Liver (tissue), 3 donors: ENCODE measurements around the gene OR10H3.

Source experiments
- EGR1 ChIP-seq, 2 donors: IDR thresholded peaks; 2 replicates each; pipeline ENCODE4 v1.6.1; 2016 to 2018; ENCODE audit warnings: antibody characterized with exemption in 2 of 2, low read depth in 2 of 2
- FOXA1 ChIP-seq: IDR thresholded peaks from 2 replicates; pipeline ENCODE4 v1.6.1; 2016; ENCODE audit warnings: antibody characterized with exemption
- GABPA ChIP-seq, 2 donors: IDR thresholded peaks in 1 of 2; conservative IDR thresholded peaks in 1 of 2; 2 replicates each; pipeline ENCODE4 v1.6.1; 2016; ENCODE audit warnings: antibody characterized with exemption in 2 of 2, mild to moderate bottlenecking in 1 of 2, moderate library complexity in 1 of 2
- MAX ChIP-seq: IDR thresholded peaks from 2 replicates; pipeline ENCODE4 v1.6.1; 2016; ENCODE audit warnings: antibody characterized with exemption
- NR2F2 ChIP-seq: IDR thresholded peaks from 2 replicates; pipeline ENCODE4 v1.6.1; 2016; ENCODE audit warnings: antibody characterized with exemption
- RAD21 ChIP-seq, 2 donors: IDR thresholded peaks; 2 replicates each; pipeline ENCODE4 v1.6.1; 2016; ENCODE audit warnings: antibody characterized with exemption in 2 of 2, mild to moderate bottlenecking in 2 of 2
- REST ChIP-seq: IDR thresholded peaks from 2 replicates; pipeline ENCODE4 v1.6.1; 2016; ENCODE audit warnings: antibody characterized with exemption, mild to moderate bottlenecking
- RXRA ChIP-seq, 2 donors: IDR thresholded peaks; 2 replicates each; pipeline ENCODE4 v1.6.1; 2017 to 2018; ENCODE audit warnings: antibody characterized with exemption in 2 of 2, mild to moderate bottlenecking in 1 of 2
- SP1 ChIP-seq: IDR thresholded peaks from 2 replicates; pipeline ENCODE4 v1.6.1; 2018; ENCODE audit warnings: antibody characterized with exemption, mild to moderate bottlenecking
- TAF1 ChIP-seq: conservative IDR thresholded peaks from 2 replicates; pipeline ENCODE4 v1.6.1; 2016; ENCODE audit warnings: antibody characterized with exemption, mild to moderate bottlenecking
- YY1 ChIP-seq: IDR thresholded peaks from 2 replicates; pipeline ENCODE4 v1.6.1; 2016; ENCODE audit warnings: antibody characterized with exemption, mild to moderate bottlenecking
- TF ChIP-seq, protein P1 (sequence below): fragments of 150-350 bp; IDR thresholded peaks from 2 replicates; pipeline ENCODE4 v1.5.1; 2017; ENCODE audit warnings: improper control_type of control experiment, low read depth, low read length; ENCODE audit not compliant: missing input control
- TF ChIP-seq, protein P2 (sequence below): IDR thresholded peaks from 2 replicates; pipeline ENCODE4 v1.6.1; 2016; ENCODE audit warnings: antibody characterized with exemption
- TF ChIP-seq, protein P3 (sequence below): IDR thresholded peaks from 2 replicates; pipeline ENCODE4 v1.6.1; 2016; ENCODE audit warnings: antibody characterized with exemption
- donor health status: healthy.
- donor health status: healthy.

- TF ChIP-seq, protein P1, sequence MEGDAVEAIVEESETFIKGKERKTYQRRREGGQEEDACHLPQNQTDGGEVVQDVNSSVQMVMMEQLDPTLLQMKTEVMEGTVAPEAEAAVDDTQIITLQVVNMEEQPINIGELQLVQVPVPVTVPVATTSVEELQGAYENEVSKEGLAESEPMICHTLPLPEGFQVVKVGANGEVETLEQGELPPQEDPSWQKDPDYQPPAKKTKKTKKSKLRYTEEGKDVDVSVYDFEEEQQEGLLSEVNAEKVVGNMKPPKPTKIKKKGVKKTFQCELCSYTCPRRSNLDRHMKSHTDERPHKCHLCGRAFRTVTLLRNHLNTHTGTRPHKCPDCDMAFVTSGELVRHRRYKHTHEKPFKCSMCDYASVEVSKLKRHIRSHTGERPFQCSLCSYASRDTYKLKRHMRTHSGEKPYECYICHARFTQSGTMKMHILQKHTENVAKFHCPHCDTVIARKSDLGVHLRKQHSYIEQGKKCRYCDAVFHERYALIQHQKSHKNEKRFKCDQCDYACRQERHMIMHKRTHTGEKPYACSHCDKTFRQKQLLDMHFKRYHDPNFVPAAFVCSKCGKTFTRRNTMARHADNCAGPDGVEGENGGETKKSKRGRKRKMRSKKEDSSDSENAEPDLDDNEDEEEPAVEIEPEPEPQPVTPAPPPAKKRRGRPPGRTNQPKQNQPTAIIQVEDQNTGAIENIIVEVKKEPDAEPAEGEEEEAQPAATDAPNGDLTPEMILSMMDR, result no peak
- TF ChIP-seq, protein P2, sequence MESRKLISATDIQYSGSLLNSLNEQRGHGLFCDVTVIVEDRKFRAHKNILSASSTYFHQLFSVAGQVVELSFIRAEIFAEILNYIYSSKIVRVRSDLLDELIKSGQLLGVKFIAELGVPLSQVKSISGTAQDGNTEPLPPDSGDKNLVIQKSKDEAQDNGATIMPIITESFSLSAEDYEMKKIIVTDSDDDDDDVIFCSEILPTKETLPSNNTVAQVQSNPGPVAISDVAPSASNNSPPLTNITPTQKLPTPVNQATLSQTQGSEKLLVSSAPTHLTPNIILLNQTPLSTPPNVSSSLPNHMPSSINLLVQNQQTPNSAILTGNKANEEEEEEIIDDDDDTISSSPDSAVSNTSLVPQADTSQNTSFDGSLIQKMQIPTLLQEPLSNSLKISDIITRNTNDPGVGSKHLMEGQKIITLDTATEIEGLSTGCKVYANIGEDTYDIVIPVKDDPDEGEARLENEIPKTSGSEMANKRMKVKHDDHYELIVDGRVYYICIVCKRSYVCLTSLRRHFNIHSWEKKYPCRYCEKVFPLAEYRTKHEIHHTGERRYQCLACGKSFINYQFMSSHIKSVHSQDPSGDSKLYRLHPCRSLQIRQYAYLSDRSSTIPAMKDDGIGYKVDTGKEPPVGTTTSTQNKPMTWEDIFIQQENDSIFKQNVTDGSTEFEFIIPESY, result no peak
- TF ChIP-seq TAF1 (no peak), REST (no peak), FOXA1 (no peak), YY1 (no peak), NR2F2 (no peak), MAX (no peak), EGR1 (IDR thresholded peaks at IDR 0.05; ENCODE audit: low read depth in 2 of 2) (no peak), GABPA (IDR thresholded peaks at IDR 0.05 in 1 of 2, conservative IDR thresholded peaks at IDR 0.05 in 1 of 2) (no peak), SP1 (no peak), RAD21 (IDR thresholded peaks at IDR 0.05) (no peak), RXRA (IDR thresholded peaks at IDR 0.05) (no peak)
- TF ChIP-seq, protein P3, sequence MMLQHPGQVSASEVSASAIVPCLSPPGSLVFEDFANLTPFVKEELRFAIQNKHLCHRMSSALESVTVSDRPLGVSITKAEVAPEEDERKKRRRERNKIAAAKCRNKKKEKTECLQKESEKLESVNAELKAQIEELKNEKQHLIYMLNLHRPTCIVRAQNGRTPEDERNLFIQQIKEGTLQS, result no peak
Measured at GRCh38 chr19:15775249-15775648, 37.5 kb downstream of the OR10H3 start.
